Liver (tissue), 9 donors: ENCODE measurements around the gene SH3RF3. TPM values are rescaled to one million over a fixed set of nuclear protein-coding genes. Genes with fewer than 3 reads are reported as not detected.

Experiments used
- DNase-seq: peaks from one replicate; pipeline ENCODE4 v3.0.0-alpha.2; 2017; ENCODE audit warnings: low spot score
- H3K27ac ChIP-seq, 2 donors: one replicate each; pipeline ENCODE4 v1.7.0; 2013; ENCODE audit warnings: inconsistent platforms in 2 of 2, low read length in 2 of 2, control low read depth in 1 of 2, low read depth in 1 of 2, mild to moderate bottlenecking in 1 of 2
- H3K27me3 ChIP-seq, 4 donors: one replicate each; pipeline versions ENCODE4 v1.6.1 to v1.7.0; 2013; ENCODE audit warnings: low read length in 3 of 4, inconsistent platforms in 1 of 4, mild to moderate bottlenecking in 1 of 4, moderate library complexity in 1 of 4; ENCODE audit not compliant: control insufficient read depth in 4 of 4, insufficient read depth in 4 of 4
- H3K36me3 ChIP-seq, 4 donors: one replicate each; pipeline versions ENCODE4 v1.6.1 to v1.7.0; 2013; ENCODE audit warnings: low read length in 3 of 4, mild to moderate bottlenecking in 3 of 4, low read depth in 1 of 4, moderate library complexity in 1 of 4; ENCODE audit not compliant: control insufficient read depth in 4 of 4, insufficient read depth in 3 of 4
- H3K4me1 ChIP-seq, 4 donors: one replicate each; pipeline versions ENCODE4 v1.6.1 to v1.7.0; 2013; ENCODE audit warnings: low read length in 3 of 4, mild to moderate bottlenecking in 3 of 4, moderate library complexity in 1 of 4; ENCODE audit not compliant: control insufficient read depth in 4 of 4, insufficient read depth in 4 of 4
- H3K4me3 ChIP-seq, 3 donors: one replicate each; pipeline versions ENCODE4 v1.6.1 to v1.7.0; 2013; ENCODE audit warnings: low read length in 3 of 3, control low read depth in 1 of 3, low read depth in 1 of 3, mild to moderate bottlenecking in 1 of 3
- H3K9ac ChIP-seq, 2 donors: one replicate each; pipeline ENCODE4 v1.7.0; 2013; ENCODE audit warnings: low read length in 2 of 2, mild to moderate bottlenecking in 2 of 2, moderate library complexity in 2 of 2, control low read depth in 1 of 2, low read depth in 1 of 2
- H3K9me3 ChIP-seq, 4 donors: one replicate each; pipeline versions ENCODE4 v1.6.1 to v1.7.0; 2013; ENCODE audit warnings: low read length in 3 of 4; ENCODE audit not compliant: control insufficient read depth in 4 of 4
- FOXA2 ChIP-seq: IDR thresholded peaks from 2 replicates; pipeline ENCODE4 v1.6.1; 2016; ENCODE audit warnings: antibody characterized with exemption
- GABPA ChIP-seq, 2 donors: IDR thresholded peaks in 1 of 2; conservative IDR thresholded peaks in 1 of 2; 2 replicates each; pipeline ENCODE4 v1.6.1; 2016; ENCODE audit warnings: antibody characterized with exemption in 2 of 2, mild to moderate bottlenecking in 1 of 2, moderate library complexity in 1 of 2
- HNF4A ChIP-seq, 2 donors: conservative IDR thresholded peaks; 2 replicates each; pipeline ENCODE4 v1.6.1; 2016; ENCODE audit warnings: antibody characterized with exemption in 2 of 2, mild to moderate bottlenecking in 2 of 2
- HNF4G ChIP-seq: IDR thresholded peaks from 2 replicates; pipeline ENCODE4 v1.6.1; 2016; ENCODE audit warnings: antibody characterized with exemption
- JUND ChIP-seq, 2 donors: IDR thresholded peaks; 2 replicates each; pipeline ENCODE4 v1.6.1; 2016; ENCODE audit warnings: antibody characterized with exemption in 2 of 2
- NR2F2 ChIP-seq: IDR thresholded peaks from 2 replicates; pipeline ENCODE4 v1.6.1; 2016; ENCODE audit warnings: antibody characterized with exemption
- RXRA ChIP-seq, 2 donors: IDR thresholded peaks; 2 replicates each; pipeline ENCODE4 v1.6.1; 2017 to 2018; ENCODE audit warnings: antibody characterized with exemption in 2 of 2, mild to moderate bottlenecking in 1 of 2
- SP1 ChIP-seq: IDR thresholded peaks from 2 replicates; pipeline ENCODE4 v1.6.1; 2018; ENCODE audit warnings: antibody characterized with exemption, mild to moderate bottlenecking
- YY1 ChIP-seq: IDR thresholded peaks from 2 replicates; pipeline ENCODE4 v1.6.1; 2016; ENCODE audit warnings: antibody characterized with exemption, mild to moderate bottlenecking
- WGBS: extraction: QIAGEN DNeasy Blood & Tissue Kit; methylation state at CpG from one replicate; pipeline ENCODE4 v1.1.7; 2013; 5-methylcytosine and 5-hydroxymethylcytosine counted together
- polyA plus RNA-seq, 2 donors: library from polyadenylated mRNA; stranded (reverse) in 1 of 2; unstranded in 1 of 2; fragments of 200-250 nt in 1 of 2; fragments of >200 nt in 1 of 2; fragmentation: Nextera tagmentation in 1 of 2; extraction: Ambion mirVana in 1 of 2; gene quantifications; one replicate each; pipeline versions ENCODE4 v1.2.1 to v1.2.3, GENCODE V29; 2013 to 2015
- total RNA-seq, 2 donors: library from RNA; depleted of rRNA; stranded (reverse); fragments of >200 nt; gene quantifications; one replicate each; pipeline ENCODE4 v1.2.3, GENCODE V29; 2014
- TF ChIP-seq, protein P1 (sequence below): IDR thresholded peaks from 2 replicates; pipeline ENCODE4 v1.6.1; 2016; ENCODE audit warnings: antibody characterized with exemption
- TF ChIP-seq, protein P2 (sequence below): IDR thresholded peaks from 2 replicates; pipeline ENCODE4 v1.6.1; 2016; ENCODE audit warnings: antibody characterized with exemption
- TF ChIP-seq, protein P3 (sequence below): IDR thresholded peaks from 2 replicates; pipeline ENCODE4 v1.6.1; 2016; ENCODE audit warnings: antibody characterized with exemption, mild to moderate bottlenecking
- TF ChIP-seq, protein P4 (sequence below): fragments of 150-350 bp; IDR thresholded peaks from 2 replicates; pipeline ENCODE4 v1.5.1; 2017; ENCODE audit warnings: improper control_type of control experiment, low read depth, low read length; ENCODE audit not compliant: missing input control
- TF ChIP-seq, protein P5 (sequence below): IDR thresholded peaks from 2 replicates; pipeline ENCODE4 v1.6.1; 2016; ENCODE audit warnings: antibody characterized with exemption
- donor health status: healthy.
- donor health status: healthy.
- donor health status: healthy.
- donor health status: healthy.
- donor health status: healthy.

The SH3RF3 gene
- total and polyA plus RNA-seq, 4 donors: 0.11 to 1.0 (median 0.54) TPM

DNA sequence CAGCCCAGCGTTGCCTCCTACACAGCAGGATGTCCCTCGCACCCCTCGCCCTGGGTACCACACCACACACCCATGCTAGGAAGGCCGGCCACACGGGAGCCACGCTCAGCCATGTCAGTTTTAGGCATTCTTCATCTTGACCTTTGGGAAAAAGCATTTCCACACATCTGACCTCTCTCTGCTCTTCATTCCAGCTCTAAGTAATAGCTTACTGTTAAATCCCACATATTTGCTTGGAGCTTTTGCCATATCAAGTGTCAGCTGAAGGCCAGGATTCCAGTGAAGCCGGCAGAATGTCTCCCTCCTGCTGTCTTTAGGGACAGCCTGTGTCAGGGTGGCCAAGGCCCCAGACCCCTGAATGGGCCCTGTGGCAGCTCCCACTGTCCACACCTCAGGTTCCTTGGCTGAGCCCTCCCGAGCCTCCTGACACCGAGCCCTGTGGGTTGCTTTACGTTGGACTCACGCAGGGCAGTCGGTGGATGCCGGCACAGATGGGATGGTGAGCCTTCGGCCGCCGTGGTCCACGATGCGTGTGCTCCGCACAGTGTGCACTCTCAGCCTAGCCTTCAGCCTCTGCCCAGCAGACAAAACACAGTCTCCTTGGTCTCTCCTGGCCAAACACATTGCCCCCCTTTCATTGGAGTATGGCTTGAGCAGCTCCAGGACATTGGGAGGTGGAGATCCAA is 282.8 kb downstream of the SH3RF3 start:
- Histone ChIP-seq H3K36me3 (no peaks in the 10 kb centered on the region), H3K27ac (no peak overlapping the region), H3K27me3 (no peaks in the 10 kb centered on the region), H3K9me3 (no peaks in the 10 kb centered on the region), H3K4me3 (no peak overlapping the region), H3K9ac (no peak overlapping the region), H3K4me1 (no peaks in the 10 kb centered on the region)
- TF ChIP-seq JUND (IDR thresholded peaks at IDR 0.05) (no peak), FOXA2 (no peak)
- TF ChIP-seq, protein P1, sequence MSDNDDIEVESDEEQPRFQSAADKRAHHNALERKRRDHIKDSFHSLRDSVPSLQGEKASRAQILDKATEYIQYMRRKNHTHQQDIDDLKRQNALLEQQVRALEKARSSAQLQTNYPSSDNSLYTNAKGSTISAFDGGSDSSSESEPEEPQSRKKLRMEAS: no peak
- DNase-seq: no peak
- WGBS: 94% methylated on average over 19 of the region's 19 CpGs

DNA sequence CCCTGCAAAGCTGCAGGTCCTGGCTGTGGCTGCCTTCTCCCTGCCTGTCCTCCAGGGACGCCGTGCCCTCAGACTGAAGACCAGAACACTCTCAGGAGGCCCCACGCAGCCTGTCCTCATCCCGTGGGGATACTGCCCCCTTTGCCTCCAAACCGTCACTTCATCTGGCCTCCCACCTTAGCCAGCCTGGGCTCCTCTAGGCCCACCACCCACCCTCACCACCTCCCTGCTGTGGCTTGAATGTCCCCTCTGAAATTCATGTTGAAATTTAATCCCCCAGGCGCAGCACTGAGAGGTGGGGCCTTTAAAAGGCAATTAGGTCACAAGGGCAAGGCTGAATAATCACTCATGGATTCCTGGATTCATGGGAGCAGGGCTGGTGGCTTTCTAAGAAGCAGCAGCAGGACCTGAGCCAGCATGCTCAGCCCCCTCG is 286.6 kb downstream of the SH3RF3 start:
- WGBS: 92% methylated on average over 7 of the region's 7 CpGs
- no peak overlapping the region for H3K4me3 ChIP-seq
- no peak for DNase-seq
- H3K9ac ChIP-seq: no peak overlapping the region
- H3K27me3 ChIP-seq: no peaks in the 10 kb centered on the region
- H3K9me3 ChIP-seq: no peaks in the 10 kb centered on the region
- no peaks in the 10 kb centered on the region for H3K4me1 ChIP-seq
- no peaks in the 10 kb centered on the region for H3K36me3 ChIP-seq
- TF ChIP-seq, protein P2, sequence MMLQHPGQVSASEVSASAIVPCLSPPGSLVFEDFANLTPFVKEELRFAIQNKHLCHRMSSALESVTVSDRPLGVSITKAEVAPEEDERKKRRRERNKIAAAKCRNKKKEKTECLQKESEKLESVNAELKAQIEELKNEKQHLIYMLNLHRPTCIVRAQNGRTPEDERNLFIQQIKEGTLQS: no peak
- TF ChIP-seq FOXA2: no peak
- no peak for TF ChIP-seq YY1
- H3K27ac ChIP-seq: no peak overlapping the region

DNA sequence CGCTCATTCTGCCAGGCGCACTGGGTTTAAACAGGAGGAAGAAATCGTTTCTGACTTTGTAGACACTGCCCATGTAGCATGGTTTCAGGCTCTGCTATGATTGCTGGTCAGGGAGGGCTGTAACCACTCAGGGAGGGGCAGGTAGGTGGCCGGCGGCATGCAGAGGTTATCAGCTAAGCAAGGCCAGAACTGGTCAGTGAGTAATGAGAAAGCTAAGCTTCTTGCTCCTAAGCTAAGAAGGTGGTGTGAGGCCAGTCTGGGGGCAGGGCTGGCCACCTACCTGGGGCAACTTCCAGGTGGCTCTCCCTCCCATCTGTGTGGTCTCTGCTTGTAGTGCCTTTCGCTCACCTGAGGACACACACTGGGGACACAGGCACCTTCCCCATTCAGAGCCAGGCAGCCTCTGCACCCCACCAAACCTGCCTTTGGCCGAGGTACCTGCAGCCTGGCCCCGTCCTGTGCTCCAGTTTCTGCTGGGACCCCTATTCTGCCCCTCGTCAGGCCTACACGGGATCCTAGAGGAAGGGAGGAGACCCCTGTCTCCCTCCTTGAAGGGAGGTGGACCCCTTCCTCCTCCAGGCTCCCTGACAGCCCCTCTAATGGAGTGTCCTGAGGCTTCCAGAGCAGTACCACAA is 288.8 kb downstream of the SH3RF3 start:
- no peak overlapping the region for H3K9ac ChIP-seq
- no peak overlapping the region for H3K27ac ChIP-seq
- no peak for TF ChIP-seq GABPA (IDR thresholded peaks at IDR 0.05 in 1 of 2, conservative IDR thresholded peaks at IDR 0.05 in 1 of 2)
- TF ChIP-seq HNF4G: no peak
- TF ChIP-seq, protein P3, sequence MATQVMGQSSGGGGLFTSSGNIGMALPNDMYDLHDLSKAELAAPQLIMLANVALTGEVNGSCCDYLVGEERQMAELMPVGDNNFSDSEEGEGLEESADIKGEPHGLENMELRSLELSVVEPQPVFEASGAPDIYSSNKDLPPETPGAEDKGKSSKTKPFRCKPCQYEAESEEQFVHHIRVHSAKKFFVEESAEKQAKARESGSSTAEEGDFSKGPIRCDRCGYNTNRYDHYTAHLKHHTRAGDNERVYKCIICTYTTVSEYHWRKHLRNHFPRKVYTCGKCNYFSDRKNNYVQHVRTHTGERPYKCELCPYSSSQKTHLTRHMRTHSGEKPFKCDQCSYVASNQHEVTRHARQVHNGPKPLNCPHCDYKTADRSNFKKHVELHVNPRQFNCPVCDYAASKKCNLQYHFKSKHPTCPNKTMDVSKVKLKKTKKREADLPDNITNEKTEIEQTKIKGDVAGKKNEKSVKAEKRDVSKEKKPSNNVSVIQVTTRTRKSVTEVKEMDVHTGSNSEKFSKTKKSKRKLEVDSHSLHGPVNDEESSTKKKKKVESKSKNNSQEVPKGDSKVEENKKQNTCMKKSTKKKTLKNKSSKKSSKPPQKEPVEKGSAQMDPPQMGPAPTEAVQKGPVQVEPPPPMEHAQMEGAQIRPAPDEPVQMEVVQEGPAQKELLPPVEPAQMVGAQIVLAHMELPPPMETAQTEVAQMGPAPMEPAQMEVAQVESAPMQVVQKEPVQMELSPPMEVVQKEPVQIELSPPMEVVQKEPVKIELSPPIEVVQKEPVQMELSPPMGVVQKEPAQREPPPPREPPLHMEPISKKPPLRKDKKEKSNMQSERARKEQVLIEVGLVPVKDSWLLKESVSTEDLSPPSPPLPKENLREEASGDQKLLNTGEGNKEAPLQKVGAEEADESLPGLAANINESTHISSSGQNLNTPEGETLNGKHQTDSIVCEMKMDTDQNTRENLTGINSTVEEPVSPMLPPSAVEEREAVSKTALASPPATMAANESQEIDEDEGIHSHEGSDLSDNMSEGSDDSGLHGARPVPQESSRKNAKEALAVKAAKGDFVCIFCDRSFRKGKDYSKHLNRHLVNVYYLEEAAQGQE: no peak
- no peak for TF ChIP-seq JUND (IDR thresholded peaks at IDR 0.05)
- TF ChIP-seq HNF4A (conservative IDR thresholded peaks at IDR 0.05): no peak
- TF ChIP-seq, protein P4, sequence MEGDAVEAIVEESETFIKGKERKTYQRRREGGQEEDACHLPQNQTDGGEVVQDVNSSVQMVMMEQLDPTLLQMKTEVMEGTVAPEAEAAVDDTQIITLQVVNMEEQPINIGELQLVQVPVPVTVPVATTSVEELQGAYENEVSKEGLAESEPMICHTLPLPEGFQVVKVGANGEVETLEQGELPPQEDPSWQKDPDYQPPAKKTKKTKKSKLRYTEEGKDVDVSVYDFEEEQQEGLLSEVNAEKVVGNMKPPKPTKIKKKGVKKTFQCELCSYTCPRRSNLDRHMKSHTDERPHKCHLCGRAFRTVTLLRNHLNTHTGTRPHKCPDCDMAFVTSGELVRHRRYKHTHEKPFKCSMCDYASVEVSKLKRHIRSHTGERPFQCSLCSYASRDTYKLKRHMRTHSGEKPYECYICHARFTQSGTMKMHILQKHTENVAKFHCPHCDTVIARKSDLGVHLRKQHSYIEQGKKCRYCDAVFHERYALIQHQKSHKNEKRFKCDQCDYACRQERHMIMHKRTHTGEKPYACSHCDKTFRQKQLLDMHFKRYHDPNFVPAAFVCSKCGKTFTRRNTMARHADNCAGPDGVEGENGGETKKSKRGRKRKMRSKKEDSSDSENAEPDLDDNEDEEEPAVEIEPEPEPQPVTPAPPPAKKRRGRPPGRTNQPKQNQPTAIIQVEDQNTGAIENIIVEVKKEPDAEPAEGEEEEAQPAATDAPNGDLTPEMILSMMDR: no peak
- no peak for TF ChIP-seq NR2F2
- TF ChIP-seq FOXA2: no peak
- TF ChIP-seq, protein P2: no peak
- no peak for TF ChIP-seq RXRA (IDR thresholded peaks at IDR 0.05)
- no peak for TF ChIP-seq SP1
- TF ChIP-seq, protein P5, sequence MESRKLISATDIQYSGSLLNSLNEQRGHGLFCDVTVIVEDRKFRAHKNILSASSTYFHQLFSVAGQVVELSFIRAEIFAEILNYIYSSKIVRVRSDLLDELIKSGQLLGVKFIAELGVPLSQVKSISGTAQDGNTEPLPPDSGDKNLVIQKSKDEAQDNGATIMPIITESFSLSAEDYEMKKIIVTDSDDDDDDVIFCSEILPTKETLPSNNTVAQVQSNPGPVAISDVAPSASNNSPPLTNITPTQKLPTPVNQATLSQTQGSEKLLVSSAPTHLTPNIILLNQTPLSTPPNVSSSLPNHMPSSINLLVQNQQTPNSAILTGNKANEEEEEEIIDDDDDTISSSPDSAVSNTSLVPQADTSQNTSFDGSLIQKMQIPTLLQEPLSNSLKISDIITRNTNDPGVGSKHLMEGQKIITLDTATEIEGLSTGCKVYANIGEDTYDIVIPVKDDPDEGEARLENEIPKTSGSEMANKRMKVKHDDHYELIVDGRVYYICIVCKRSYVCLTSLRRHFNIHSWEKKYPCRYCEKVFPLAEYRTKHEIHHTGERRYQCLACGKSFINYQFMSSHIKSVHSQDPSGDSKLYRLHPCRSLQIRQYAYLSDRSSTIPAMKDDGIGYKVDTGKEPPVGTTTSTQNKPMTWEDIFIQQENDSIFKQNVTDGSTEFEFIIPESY: no peak
- H3K9me3 ChIP-seq: no peaks in the 10 kb centered on the region
- H3K27me3 ChIP-seq: no peaks in the 10 kb centered on the region
- no peak overlapping the region for H3K4me3 ChIP-seq
- H3K4me1 ChIP-seq: no peaks in the 10 kb centered on the region
- 85% methylated on average over 10 of the region's 10 CpGs for WGBS
- no peaks in the 10 kb centered on the region for H3K36me3 ChIP-seq
- no peak for DNase-seq
